ENCODE data around the gene ANKRD65.
A peak's percentile ranks its signal among the peaks of the same experiment; 100 is the strongest.
"Not testable (repeated sequence)": the region's sequence is repeated elsewhere in the genome, so short reads cannot be mapped to it uniquely, and the experiment has no call there.

ANKRD65 gene

GRCh38 chr1:1418464-1419362, 2.4 kb downstream of the ANKRD65 start:
- DNase-seq: no peak
- H3K27me3 Mint-ChIP-seq: peaks cover 5% of the 10 kb centered on the region
- ATAC-seq: no peak

GRCh38 chr1:1417825-1418463, 3.1 kb downstream of the ANKRD65 start:
- not testable (repeated sequence) for H3K36me3 Mint-ChIP-seq (ENCODE audit: low read depth); H3K9me3 Mint-ChIP-seq; ATAC-seq

More at GRCh38 chr1:1418464-1419362, 2.4 kb downstream of the ANKRD65 start:
- Mint-ChIP-seq H3K4me1 (peaks cover 12% of the 10 kb centered on the region), H3K4me3 (no peak overlapping the region), H3K9me3 (no peaks in the 10 kb centered on the region), H3K27ac (no peak overlapping the region), H3K36me3 (ENCODE audit: low read depth) (no peaks in the 10 kb centered on the region)

GRCh38 chr1:1417396-1417795, 3.7 kb downstream of the ANKRD65 start:
- H3K9me3 Mint-ChIP-seq; DNase-seq; H3K27ac Mint-ChIP-seq; H3K36me3 Mint-ChIP-seq (ENCODE audit: low read depth); H3K4me3 Mint-ChIP-seq; ATAC-seq; H3K4me1 Mint-ChIP-seq; H3K27me3 Mint-ChIP-seq: not testable (repeated sequence)

More at GRCh38 chr1:1417825-1418463, 3.1 kb downstream of the ANKRD65 start:
- H3K4me1 Mint-ChIP-seq: peaks cover 11% of the 10 kb centered on the region
- H3K4me3 Mint-ChIP-seq, H3K27ac Mint-ChIP-seq, H3K27me3 Mint-ChIP-seq, DNase-seq: not testable (repeated sequence)

GRCh38 chr1:1415751-1416150, 5.3 kb downstream of the ANKRD65 start:
- Mint-ChIP-seq H3K36me3 (ENCODE audit: low read depth) (no peaks in the 10 kb centered on the region), H3K27me3 (peaks cover 2% of the 10 kb centered on the region), H3K27ac (no peak overlapping the region), H3K4me1 (peaks cover 3% of the 10 kb centered on the region), H3K4me3 (no peak overlapping the region), H3K9me3 (no peaks in the 10 kb centered on the region)
- no peak for ATAC-seq
- DNase-seq: no peak

GRCh38 chr1:1412311-1412902, 8.7 kb downstream of the ANKRD65 start:
- not testable (repeated sequence) for H3K27ac Mint-ChIP-seq, ATAC-seq, H3K9me3 Mint-ChIP-seq, H3K27me3 Mint-ChIP-seq, H3K4me3 Mint-ChIP-seq, DNase-seq
- Mint-ChIP-seq H3K4me1 (peaks cover 16% of the 10 kb centered on the region), H3K36me3 (ENCODE audit: low read depth) (peaks cover 17% of the 10 kb centered on the region)

- ATAC-seq: no peak
Measured at GRCh38 chr1:1411626-1412025, 9.4 kb downstream of the ANKRD65 start.

GRCh38 chr1:1410238-1410637, 10.8 kb downstream of the ANKRD65 start:
- not testable (repeated sequence) for ATAC-seq, H3K27me3 Mint-ChIP-seq, H3K27ac Mint-ChIP-seq, DNase-seq, H3K9me3 Mint-ChIP-seq, H3K4me3 Mint-ChIP-seq
- H3K36me3 Mint-ChIP-seq (ENCODE audit: low read depth): peaks cover 31% of the 10 kb centered on the region
- H3K4me1 Mint-ChIP-seq: peaks cover 31% of the 10 kb centered on the region

More at GRCh38 chr1:1411626-1412025, 9.4 kb downstream of the ANKRD65 start:
- DNase-seq: no peak
- peaks cover 19% of the 10 kb centered on the region for H3K4me1 Mint-ChIP-seq
- no peaks in the 10 kb centered on the region for H3K9me3 Mint-ChIP-seq
- H3K4me3 Mint-ChIP-seq: no peak overlapping the region
- H3K27me3 Mint-ChIP-seq: no peaks in the 10 kb centered on the region
- H3K36me3 Mint-ChIP-seq (ENCODE audit: low read depth): peaks cover 19% of the 10 kb centered on the region
- no peak overlapping the region for H3K27ac Mint-ChIP-seq

GRCh38 chr1:1407636-1408318, 13.3 kb downstream of the ANKRD65 start:
- ATAC-seq: peak; percentile 4
- peak overlapping the region; percentile 95 for H3K27ac Mint-ChIP-seq
- peaks cover 50% of the 10 kb centered on the region for H3K36me3 Mint-ChIP-seq (ENCODE audit: low read depth)
- H3K27me3 Mint-ChIP-seq: no peaks in the 10 kb centered on the region
- DNase-seq: peak; percentile 32
- H3K9me3 Mint-ChIP-seq: no peaks in the 10 kb centered on the region
- peaks cover 45% of the 10 kb centered on the region for H3K4me1 Mint-ChIP-seq
- H3K4me3 Mint-ChIP-seq: peak overlapping the region; percentile 94

GRCh38 chr1:1406821-1407635, 14.0 kb downstream of the ANKRD65 start, which contains the start of gene MRPL20:
TSS of gene MRPL20 (minus strand) at chr1:1407293. CDS start at chr1:1407217, 76 bp downstream.
- DNase-seq: peak; percentile 97
- peaks cover 49% of the 10 kb centered on the region for H3K4me1 Mint-ChIP-seq
- peak within 1 kb of the TSS; percentile 95 for H3K27ac Mint-ChIP-seq
- peak; percentile 95 for ATAC-seq
- H3K27me3 Mint-ChIP-seq: no peaks in the 10 kb centered on the region
- H3K36me3 Mint-ChIP-seq (ENCODE audit: low read depth): peaks cover 56% of the 10 kb centered on the region
- peak within 1 kb of the TSS; percentile 94 for H3K4me3 Mint-ChIP-seq
- no peaks in the 10 kb centered on the region for H3K9me3 Mint-ChIP-seq

GRCh38 chr1:1406101-1406820, 14.8 kb downstream of the ANKRD65 start:
- DNase-seq (no peak), ATAC-seq (peak; percentile 5)
- Mint-ChIP-seq H3K27me3 (no peaks in the 10 kb centered on the region), H3K36me3 (ENCODE audit: low read depth) (peaks cover 63% of the 10 kb centered on the region), H3K4me1 (peaks cover 57% of the 10 kb centered on the region), H3K27ac (peak overlapping the region; percentile 95), H3K9me3 (no peaks in the 10 kb centered on the region), H3K4me3 (peak overlapping the region; percentile 94)

- H3K27ac Mint-ChIP-seq: peak overlapping the region; percentile 77
- ATAC-seq: no peak
- H3K4me1 Mint-ChIP-seq: peaks cover 60% of the 10 kb centered on the region
- no peak for DNase-seq
- H3K4me3 Mint-ChIP-seq: peak overlapping the region; percentile 16
- H3K27me3 Mint-ChIP-seq: no peaks in the 10 kb centered on the region
- no peaks in the 10 kb centered on the region for H3K9me3 Mint-ChIP-seq
- H3K36me3 Mint-ChIP-seq (ENCODE audit: low read depth): peaks cover 71% of the 10 kb centered on the region
Measured at GRCh38 chr1:1403653-1404052, 17.4 kb downstream of the ANKRD65 start.

GRCh38 chr1:1402901-1403392, 18.1 kb downstream of the ANKRD65 start:
- ATAC-seq, H3K27me3 Mint-ChIP-seq, H3K4me3 Mint-ChIP-seq, DNase-seq, H3K9me3 Mint-ChIP-seq: not testable (repeated sequence)
- Mint-ChIP-seq H3K36me3 (ENCODE audit: low read depth) (peaks cover 72% of the 10 kb centered on the region), H3K4me1 (peaks cover 59% of the 10 kb centered on the region), H3K27ac (peak overlapping the region; percentile 77)

Measured in activated naive CD8-positive, alpha-beta T cell treated with anti-CD3 and anti-CD28 coated beads, Interleukin-2, amount 50 U/mL, for 24 hours (primary cell).